SU-DHL-6 (cell line): ENCODE data around the gene MAP3K19.

Source experiments
- H2AFZ ChIP-seq: fragments of 200-600 bp; sonication (generic); 2 replicates; pipeline ENCODE4 v1.6.1; 2014; ENCODE audit warnings: low read depth, mild to moderate bottlenecking, moderate library complexity, mixed read lengths, antibody characterized with exemption, low read length; ENCODE audit not compliant: severe bottlenecking
- H3F3A ChIP-seq: fragments of 200-600 bp; shearing (Covaris generic); 2 replicates; pipeline ENCODE4 v1.6.0; 2016; ENCODE audit warnings: antibody characterized with exemption, mild to moderate bottlenecking; ENCODE audit not compliant: insufficient read depth
- H3K27ac ChIP-seq: fragments of 200-600 bp; sonication (generic); 2 replicates; pipeline ENCODE4 v1.5.1; 2016; ENCODE audit warnings: low read depth, mild to moderate bottlenecking, low read length, moderate library complexity, mixed read lengths
- H3K27me3 ChIP-seq: fragments of 200-600 bp; sonication (generic), shearing (Covaris generic); 2 replicates; pipeline ENCODE4 v1.6.0; 2014; ENCODE audit warnings: mild to moderate bottlenecking, low read length
- H3K36me3 ChIP-seq: fragments of 200-600 bp; sonication (generic); 2 replicates; pipeline ENCODE4 v1.6.1; 2014; ENCODE audit warnings: mild to moderate bottlenecking, low read length, mixed read lengths
- H3K4me2 ChIP-seq: fragments of 300-600, 200-600 bp; shearing (Covaris generic), sonication (generic); 2 replicates; pipeline ENCODE4 v1.6.0; 2014; ENCODE audit warnings: low read length, low read depth, mild to moderate bottlenecking; ENCODE audit not compliant: poor library complexity, severe bottlenecking
- H3K4me3 ChIP-seq: fragments of 200-600 bp; sonication (generic); 2 replicates; pipeline ENCODE4 v1.5.1; 2014; ENCODE audit warnings: antibody characterized with exemption, low read length, mild to moderate bottlenecking, mixed read lengths; ENCODE audit not compliant: insufficient read depth, poor library complexity, severe bottlenecking
- H3K79me2 ChIP-seq: fragments of 200-600 bp; sonication (generic); 2 replicates; pipeline ENCODE4 v1.6.1; 2014; ENCODE audit warnings: mild to moderate bottlenecking, low read length, moderate library complexity; ENCODE audit not compliant: insufficient read depth
- H3K9ac ChIP-seq: fragments of 200-600 bp; sonication (generic); 2 replicates; pipeline ENCODE4 v1.7.0; 2014; ENCODE audit warnings: mild to moderate bottlenecking, low read length
- H3K9me2 ChIP-seq: fragments of 200-600 bp; sonication (generic); replicated peaks from 2 replicates; pipeline ENCODE4 v1.6.1; 2014; ENCODE audit warnings: low read length; ENCODE audit not compliant: insufficient read depth
- H3K9me3 ChIP-seq: fragments of 200-600 bp; sonication (generic); 2 replicates; pipeline ENCODE4 v1.6.1; 2014; ENCODE audit warnings: low read length, mixed read lengths; ENCODE audit not compliant: insufficient read depth
- H4K20me1 ChIP-seq: fragments of 200-600 bp; sonication (generic); 2 replicates; pipeline ENCODE4 v1.6.1; 2014; ENCODE audit warnings: low read depth, mild to moderate bottlenecking, antibody characterized with exemption, low read length, moderate library complexity, mixed read lengths
- EZH2phosphoT487 ChIP-seq: fragments of 200-600 bp; sonication (generic), shearing (Covaris generic); conservative IDR thresholded peaks from 2 replicates; pipeline ENCODE4 v1.6.1; 2018; ENCODE audit warnings: mild to moderate bottlenecking, antibody characterized with exemption, low read length, moderate library complexity, mixed read lengths
- TF ChIP-seq, protein P1 (sequence below): fragments of 200-600 bp; sonication (generic); IDR thresholded peaks from one replicate; pipeline ENCODE4 v1.5.1; 2017; ENCODE audit warnings: antibody characterized with exemption, mild to moderate bottlenecking, low read length, moderate library complexity; ENCODE audit not compliant: insufficient read depth, poor library complexity, severe bottlenecking

The MAP3K19 gene

DNA sequence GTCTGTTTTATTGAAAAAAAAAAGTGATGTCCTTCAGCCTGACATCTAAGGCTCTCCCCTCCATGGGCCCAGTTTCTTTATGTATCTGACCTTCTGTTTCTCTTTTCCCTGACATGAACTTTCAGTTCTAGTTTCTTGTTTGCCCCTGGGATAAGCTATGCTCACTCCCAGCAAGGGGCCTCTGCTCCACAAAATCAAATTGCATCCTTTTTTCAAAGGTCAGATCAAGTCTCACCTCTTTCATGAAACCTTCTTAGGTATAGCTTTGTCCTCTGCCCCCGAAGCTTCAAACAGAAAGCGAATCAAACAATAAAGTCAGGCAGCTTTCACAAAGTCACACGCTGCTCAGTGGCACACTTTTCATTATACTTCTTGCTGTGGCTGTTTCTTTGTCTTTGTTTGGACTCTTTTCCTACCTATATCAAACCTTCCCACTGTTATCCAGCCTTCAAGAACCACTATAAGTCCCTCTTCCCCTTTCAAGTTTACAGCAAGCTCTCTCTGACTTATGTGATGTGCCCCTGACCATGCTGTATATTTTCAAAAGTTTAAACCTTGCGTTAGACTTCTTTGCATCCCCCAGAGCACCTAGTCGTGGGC is 23.3 kb downstream of the MAP3K19 start:
- Histone ChIP-seq H3K27ac (no peak overlapping the region), H3F3A (no peaks in the 10 kb centered on the region), H3K9me2 (no peaks in the 10 kb centered on the region), H2AFZ (no peak overlapping the region), H4K20me1 (no peaks in the 10 kb centered on the region), H3K79me2 (no peaks in the 10 kb centered on the region), H3K4me2 (no peak overlapping the region), H3K9ac (no peak overlapping the region), H3K9me3 (no peaks in the 10 kb centered on the region), H3K27me3 (no peaks in the 10 kb centered on the region), H3K36me3 (no peaks in the 10 kb centered on the region), H3K4me3 (no peak overlapping the region)
- TF ChIP-seq, protein P1, sequence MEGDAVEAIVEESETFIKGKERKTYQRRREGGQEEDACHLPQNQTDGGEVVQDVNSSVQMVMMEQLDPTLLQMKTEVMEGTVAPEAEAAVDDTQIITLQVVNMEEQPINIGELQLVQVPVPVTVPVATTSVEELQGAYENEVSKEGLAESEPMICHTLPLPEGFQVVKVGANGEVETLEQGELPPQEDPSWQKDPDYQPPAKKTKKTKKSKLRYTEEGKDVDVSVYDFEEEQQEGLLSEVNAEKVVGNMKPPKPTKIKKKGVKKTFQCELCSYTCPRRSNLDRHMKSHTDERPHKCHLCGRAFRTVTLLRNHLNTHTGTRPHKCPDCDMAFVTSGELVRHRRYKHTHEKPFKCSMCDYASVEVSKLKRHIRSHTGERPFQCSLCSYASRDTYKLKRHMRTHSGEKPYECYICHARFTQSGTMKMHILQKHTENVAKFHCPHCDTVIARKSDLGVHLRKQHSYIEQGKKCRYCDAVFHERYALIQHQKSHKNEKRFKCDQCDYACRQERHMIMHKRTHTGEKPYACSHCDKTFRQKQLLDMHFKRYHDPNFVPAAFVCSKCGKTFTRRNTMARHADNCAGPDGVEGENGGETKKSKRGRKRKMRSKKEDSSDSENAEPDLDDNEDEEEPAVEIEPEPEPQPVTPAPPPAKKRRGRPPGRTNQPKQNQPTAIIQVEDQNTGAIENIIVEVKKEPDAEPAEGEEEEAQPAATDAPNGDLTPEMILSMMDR: no peak
- TF ChIP-seq EZH2phosphoT487: no peak

DNA sequence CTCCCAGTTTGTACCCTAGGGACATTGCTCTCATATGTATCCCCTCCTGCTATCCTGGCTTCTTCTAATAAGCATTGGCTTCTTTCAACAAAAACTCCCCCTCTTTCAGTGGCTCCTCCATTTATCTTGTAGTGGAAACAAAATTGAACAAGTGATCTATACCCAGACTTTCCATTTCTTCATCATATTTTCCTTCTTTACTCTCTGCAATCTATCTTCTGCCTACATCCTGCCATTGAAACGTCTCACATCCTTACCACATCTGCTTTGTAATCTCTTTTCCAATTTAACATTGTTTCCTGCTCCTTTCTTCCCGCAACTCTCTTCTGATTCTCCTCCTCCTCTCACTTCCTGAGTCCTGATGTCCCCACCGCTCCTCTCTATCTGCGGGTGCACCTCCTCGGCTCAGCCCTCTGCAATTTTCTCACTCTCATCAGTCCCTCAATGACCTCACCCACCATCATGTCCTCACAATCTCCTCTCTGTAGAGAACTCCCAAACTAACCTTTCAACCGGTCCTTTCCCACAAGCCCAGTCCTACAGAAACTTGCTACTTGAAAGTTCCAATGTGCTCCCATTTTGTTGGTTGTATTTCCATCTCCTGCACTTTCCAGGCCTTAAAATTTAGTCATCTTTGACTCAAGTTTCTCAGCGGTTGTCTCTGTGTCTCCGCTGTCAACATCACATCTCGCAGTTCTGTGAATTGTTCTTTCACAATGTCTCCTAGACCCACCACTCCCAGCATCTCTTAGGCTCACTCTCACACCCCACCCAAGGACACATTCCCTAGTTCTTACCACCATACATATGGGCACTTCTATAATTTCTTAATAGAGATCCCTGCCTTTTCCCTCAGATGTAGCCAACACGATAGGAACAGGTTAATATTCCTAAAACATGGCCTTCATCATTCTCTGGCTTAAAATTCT is 24.0 kb downstream of the MAP3K19 start:
- H4K20me1 ChIP-seq: no peaks in the 10 kb centered on the region

DNA sequence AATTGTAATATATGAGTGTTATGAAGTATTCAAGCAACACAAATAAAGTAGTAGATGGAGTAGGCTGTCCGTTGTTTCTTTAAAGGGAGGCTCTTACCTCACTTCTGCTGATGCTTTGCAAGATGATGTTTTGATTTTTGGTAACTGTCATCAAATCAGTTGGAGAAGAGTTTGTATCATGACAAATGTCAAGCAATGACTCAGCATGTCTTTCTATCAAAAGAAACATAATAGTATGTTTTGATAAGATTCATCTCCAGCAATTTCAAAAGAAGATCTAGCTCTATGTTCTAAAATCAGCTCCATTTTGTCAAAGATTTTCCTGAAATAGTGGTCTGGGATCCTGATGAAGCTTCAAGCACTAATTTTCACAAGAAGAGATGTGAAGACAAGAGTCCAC is 25.6 kb downstream of the MAP3K19 start:
- Histone ChIP-seq H3K9ac (no peak overlapping the region), H3K4me3 (no peak overlapping the region), H3K36me3 (no peaks in the 10 kb centered on the region), H3F3A (no peaks in the 10 kb centered on the region), H3K79me2 (no peaks in the 10 kb centered on the region), H3K27me3 (no peaks in the 10 kb centered on the region), H2AFZ (no peak overlapping the region), H3K9me3 (no peaks in the 10 kb centered on the region), H3K4me2 (no peak overlapping the region), H3K9me2 (no peaks in the 10 kb centered on the region), H3K27ac (no peak overlapping the region), H4K20me1 (no peaks in the 10 kb centered on the region)
- no peak for TF ChIP-seq EZH2phosphoT487
- TF ChIP-seq, protein P1: no peak

More for the DNA sequence above, 24.0 kb downstream of the MAP3K19 start:
- no peak overlapping the region for H3K4me2 ChIP-seq
- H3K4me3 ChIP-seq: no peak overlapping the region
- no peak for TF ChIP-seq EZH2phosphoT487
- TF ChIP-seq, protein P1: no peak
- H3K9ac ChIP-seq: no peak overlapping the region
- H3F3A ChIP-seq: no peaks in the 10 kb centered on the region
- H3K9me3 ChIP-seq: no peaks in the 10 kb centered on the region
- no peaks in the 10 kb centered on the region for H3K9me2 ChIP-seq
- no peak overlapping the region for H2AFZ ChIP-seq
- no peaks in the 10 kb centered on the region for H3K27me3 ChIP-seq
- no peaks in the 10 kb centered on the region for H3K79me2 ChIP-seq
- H3K27ac ChIP-seq: no peak overlapping the region
- no peaks in the 10 kb centered on the region for H3K36me3 ChIP-seq
